ENCODE results near the gene DUSP28.
"Not testable (repeated sequence)": the region's sequence is repeated elsewhere in the genome, so short reads cannot be mapped to it uniquely, and the experiment has no call there.

The DUSP28 gene

GRCh38 chr2:240561325-240561971 is 1.3 kb downstream of the DUSP28 start:
- no peak for DNase-seq

GRCh38 chr2:240563231-240563630 is 3.1 kb downstream of the DUSP28 start:
- DNase-seq = not testable (repeated sequence)

DNA sequence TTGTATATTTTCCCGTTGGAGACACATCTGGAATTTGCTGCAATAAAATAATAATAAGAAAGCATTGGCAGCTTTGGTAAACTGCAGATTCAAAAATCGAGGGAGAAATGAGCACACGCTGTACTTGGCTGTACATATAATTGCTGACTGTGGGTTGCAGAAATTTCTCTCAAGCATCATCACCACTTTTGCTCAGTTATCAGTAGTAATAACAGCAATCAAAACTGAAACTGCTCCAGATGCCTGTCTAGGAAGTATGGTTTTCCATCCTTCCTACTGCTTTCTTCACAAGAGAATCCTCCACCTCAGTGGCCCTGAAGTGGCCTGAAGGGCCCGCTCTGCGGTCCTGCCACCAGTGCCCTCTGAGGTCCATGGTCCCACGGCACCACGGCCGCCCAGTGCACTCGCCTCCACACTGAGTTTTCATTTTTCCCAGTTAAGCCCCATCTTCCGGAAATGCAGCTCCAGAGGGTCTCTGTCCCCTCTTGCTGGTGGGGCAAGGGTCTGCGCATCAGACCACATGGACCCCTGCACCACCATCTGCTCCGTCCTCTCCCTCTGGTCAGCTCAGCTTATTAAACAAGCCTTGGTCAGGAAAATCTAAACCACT is 3.9 kb downstream of the DUSP28 start:
- no peak for DNase-seq

GRCh38 chr2:240564561-240565332 is 4.6 kb downstream of the DUSP28 start:
- no peak for DNase-seq

GRCh38 chr2:240565333-240566202 is 5.4 kb downstream of the DUSP28 start:
- DNase-seq = peak; percentile 52 to 81 (median 67)

DNA sequence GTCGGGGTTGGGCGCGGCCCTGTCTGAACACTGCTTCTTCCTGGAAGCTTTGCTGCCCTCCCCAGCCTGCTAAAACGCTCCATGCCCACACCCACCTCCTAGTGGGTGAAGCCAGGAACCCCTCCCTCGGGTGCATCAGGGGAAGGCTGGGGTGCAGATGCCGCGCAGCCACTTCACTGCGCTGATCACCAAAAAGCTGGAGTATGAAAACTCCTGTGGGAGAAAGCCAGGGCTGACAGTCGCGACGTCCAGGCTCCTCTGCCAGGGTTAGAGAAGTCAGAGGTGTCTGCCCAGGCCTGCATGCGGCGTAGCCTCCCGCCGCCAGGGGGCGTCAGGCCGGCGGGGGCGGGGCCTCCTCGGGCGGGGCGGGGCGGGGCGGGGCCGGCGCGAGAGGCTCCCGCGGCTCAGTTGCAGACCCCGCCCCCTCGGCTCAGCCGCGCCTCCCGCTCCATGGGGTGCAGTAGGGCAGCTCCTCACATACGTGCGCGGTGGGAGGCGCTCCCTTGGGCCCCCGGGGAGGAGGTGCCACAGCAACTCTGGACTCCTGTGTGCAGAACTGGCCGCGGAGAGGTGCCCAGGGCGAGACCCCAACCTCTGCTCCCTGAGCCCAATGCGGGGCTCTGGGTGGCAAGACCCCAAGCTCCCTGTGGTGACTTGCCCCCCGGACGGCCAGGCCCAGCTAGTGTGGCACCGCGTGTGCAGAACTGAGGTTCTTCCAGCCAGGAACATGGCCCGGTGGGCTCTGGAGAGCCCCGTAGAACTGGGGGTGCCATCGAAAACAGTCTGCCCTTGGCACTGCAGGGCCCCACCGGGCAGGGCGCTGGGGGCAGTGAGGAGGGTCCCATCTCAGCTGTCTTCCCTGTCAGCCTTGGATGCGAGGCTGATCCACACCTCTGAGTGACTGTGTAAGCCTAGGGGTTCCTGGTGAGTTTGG is 6.3 kb downstream of the DUSP28 start:
- DNase-seq = peak; percentile 69 to 94 (median 86)

GRCh38 chr2:240567137-240567871 is 7.1 kb downstream of the DUSP28 start:
- DNase-seq = peak in 1 of 4 experiments; percentile 33

DNA sequence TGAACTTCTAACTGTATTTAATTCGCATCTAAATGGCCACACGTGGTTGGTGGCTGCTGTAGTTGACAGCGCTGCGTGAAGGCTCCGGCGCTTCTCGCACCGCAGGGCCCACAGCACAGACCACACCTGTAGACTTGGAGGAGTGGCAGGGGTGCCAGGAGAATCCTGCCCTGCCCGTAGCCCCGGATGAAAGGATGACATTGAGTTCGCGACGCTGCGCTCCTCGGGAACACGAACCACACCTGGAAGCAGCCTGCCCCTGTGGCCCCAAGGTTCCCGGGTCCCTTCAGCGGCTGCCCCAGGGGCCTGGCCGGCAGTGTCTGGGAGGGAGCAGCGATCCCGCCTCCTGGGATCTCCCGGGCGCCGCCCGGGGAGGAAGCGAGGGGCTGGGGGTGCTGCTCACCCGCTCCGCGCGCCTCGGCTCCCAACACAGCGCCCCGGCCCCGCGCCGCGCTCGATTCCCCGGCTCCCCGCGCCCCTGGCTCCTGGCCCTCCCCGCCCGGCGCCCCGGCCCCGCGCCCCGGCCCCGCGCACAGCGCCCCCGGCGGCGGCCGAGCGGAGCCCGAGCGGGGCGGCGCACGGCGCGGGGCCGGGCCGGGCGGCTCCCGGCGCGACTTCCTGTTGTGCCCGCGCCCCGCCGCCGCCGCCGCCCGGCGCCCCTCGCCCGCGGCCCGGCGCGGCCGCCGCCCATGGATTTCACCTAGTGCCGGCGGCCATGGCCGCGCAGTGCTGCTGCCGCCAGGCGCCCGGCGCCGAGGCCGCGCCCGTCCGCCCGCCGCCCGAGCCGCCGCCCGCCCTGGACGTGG is 7.9 kb downstream of the DUSP28 start, which contains the start of gene RNPEPL1:
RNPEPL1 (plus strand) TSS at position 613 of the 806 bp plus-strand sequence; CDS start at position 716, 103 bp downstream.
- peak in 1 of 4 experiments; percentile 61 for DNase-seq

GRCh38 chr2:240568678-240569522 is 8.7 kb downstream of the DUSP28 start:
- peak in 2 of 4 experiments; percentile 28 to 62 for DNase-seq

DNA sequence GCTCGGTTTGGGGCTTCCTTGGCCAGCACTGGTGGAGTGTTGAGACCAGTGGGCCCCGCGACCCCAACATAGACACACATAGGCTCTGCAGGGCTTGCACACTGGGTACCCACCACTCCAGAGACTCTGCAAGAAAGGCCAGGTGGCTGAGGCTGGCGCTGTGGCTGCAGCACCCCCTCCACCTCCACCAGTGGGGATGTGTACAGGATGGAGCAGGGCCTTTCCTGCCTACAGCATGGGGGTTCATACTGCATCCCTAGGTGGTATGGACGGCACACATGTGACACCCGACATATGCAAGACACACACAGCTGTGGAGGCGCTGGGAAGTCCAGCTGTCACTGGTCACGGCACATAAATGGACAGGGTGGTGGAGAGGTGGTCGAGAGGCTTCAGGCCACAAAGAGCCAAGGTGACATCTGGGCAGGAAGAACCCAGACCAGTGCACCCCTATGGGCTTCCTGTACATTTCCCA is 9.4 kb downstream of the DUSP28 start:
- DNase-seq = no peak

- DNase-seq = no peak
These were observed 9.9 kb downstream of the DUSP28 start for GRCh38 chr2:240569998-240570530.

- no peak for DNase-seq
These were observed 10.6 kb downstream of the DUSP28 start for GRCh38 chr2:240570531-240571313.

GRCh38 chr2:240571314-240571973 is 11.3 kb downstream of the DUSP28 start:
- DNase-seq = no peak

DNA sequence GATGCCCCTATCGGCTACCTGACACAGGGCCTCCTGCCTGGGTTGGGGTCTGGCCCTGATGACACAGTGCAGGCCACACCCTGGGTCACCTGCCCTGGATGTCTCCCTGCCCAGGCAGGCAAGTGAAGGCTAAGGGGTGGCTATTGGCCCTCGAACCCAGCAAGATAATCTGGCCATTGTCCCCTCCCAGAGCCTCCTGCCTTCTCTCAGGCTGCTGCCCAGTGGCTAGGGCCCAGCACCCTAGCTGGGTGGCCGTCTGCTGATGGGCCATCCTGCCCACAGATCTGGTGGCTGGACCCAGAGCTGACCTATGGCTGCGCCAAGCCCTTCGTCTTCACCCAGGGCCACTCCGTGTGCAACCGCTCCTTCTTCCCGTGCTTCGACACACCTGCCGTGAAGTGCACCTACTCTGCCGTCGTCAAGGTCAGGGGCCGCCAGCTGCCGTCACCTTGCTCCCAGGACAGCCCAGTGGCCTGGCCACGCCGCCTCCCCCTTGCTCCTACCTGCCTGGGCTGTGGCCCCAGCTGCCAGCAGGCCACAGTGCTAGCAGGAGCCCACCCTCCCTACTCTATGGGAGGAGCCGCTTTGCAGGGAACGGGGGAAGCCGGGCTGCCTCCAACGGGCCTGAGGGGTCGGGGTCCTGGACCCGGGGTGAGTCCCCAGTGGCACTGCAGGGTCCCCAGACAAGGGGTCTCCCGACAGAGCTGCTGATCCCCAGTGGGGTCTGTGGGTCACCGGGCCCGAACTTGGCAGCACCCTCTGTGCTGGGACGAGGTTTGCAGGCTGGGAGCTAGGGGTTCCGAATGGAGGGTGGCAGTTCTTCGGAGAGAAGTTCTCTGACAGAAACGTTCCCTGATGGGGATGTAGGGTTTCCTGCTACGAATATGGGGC is 12.2 kb downstream of the DUSP28 start:
- no peak for DNase-seq

- DNase-seq = no peak
These were observed 12.9 kb downstream of the DUSP28 start for GRCh38 chr2:240573071-240573515.
